Thoracic aorta (tissue), 2 donors: ENCODE results near the gene KIF23. TPM values are rescaled to one million over a fixed set of nuclear protein-coding genes. Genes with fewer than 3 reads are reported as not detected.

Experiments used
- ATAC-seq: fragments of 150-250 bp; one replicate; pipeline ENCODE4 v1.8.0; 2017; ENCODE audit warnings: low read depth; ENCODE audit not compliant: insufficient number of reproducible peaks, low FRiP score
- DNase-seq: peaks from one replicate; pipeline ENCODE4 v3.0.0-alpha.2; 2020; ENCODE audit warnings: low spot score
- H3K27ac ChIP-seq, 2 donors: fragments of 200-600 bp; sonication (generic); 1 replicate in 1 of 2; 2 replicates in 1 of 2; pipeline ENCODE4 v1.5.1; 2016; ENCODE audit warnings: mild to moderate bottlenecking in 2 of 2, moderate library complexity in 2 of 2
- H3K27me3 ChIP-seq: fragments of 200-600 bp; sonication (generic); replicated peaks from 2 replicates; pipeline ENCODE4 v1.6.0; 2016; ENCODE audit warnings: mild to moderate bottlenecking; ENCODE audit not compliant: insufficient read depth
- H3K36me3 ChIP-seq: fragments of 200-600 bp; sonication (generic); one replicate; pipeline ENCODE4 v1.5.1; 2016
- H3K4me1 ChIP-seq, 2 donors: fragments of 200-600 bp; sonication (generic); 1 replicate in 1 of 2; 2 replicates in 1 of 2; pipeline versions ENCODE4 v1.5.1 to v1.6.0; 2016; ENCODE audit warnings: low read depth in 2 of 2, mild to moderate bottlenecking in 1 of 2; ENCODE audit not compliant: control insufficient read depth in 1 of 2
- H3K4me3 ChIP-seq: fragments of 200-600 bp; sonication (generic); 2 replicates; pipeline ENCODE4 v1.5.1; 2016; ENCODE audit warnings: mild to moderate bottlenecking
- H3K9me3 ChIP-seq: fragments of 200-600 bp; sonication (generic); 2 replicates; pipeline ENCODE4 v1.5.1; 2016
- total RNA-seq, 2 donors: library from RNA; depleted of rRNA; stranded (reverse); fragments of >200 nt; gene quantifications; one replicate each; pipeline versions ENCODE4 v1.1.0 to v1.2.3, GENCODE V29; 2016
- TF ChIP-seq, protein P1 (sequence below): fragments of 200-600 bp; sonication (generic); IDR thresholded peaks from one replicate; pipeline ENCODE4 v1.5.1; 2019; ENCODE audit warnings: antibody characterized with exemption

KIF23 gene
- total RNA-seq, 2 donors from 2014 or later = 9.8 to 20.6 TPM

- H3K9me3 ChIP-seq = no peaks in the 10 kb centered on the region
- no peaks in the 10 kb centered on the region for H3K36me3 ChIP-seq
- no peaks in the 10 kb centered on the region for H3K4me1 ChIP-seq
- no peak overlapping the region for H3K4me3 ChIP-seq
- no peak overlapping the region for H3K27ac ChIP-seq
- H3K27me3 ChIP-seq = no peaks in the 10 kb centered on the region
- no peak for DNase-seq
- TF ChIP-seq, protein P1, sequence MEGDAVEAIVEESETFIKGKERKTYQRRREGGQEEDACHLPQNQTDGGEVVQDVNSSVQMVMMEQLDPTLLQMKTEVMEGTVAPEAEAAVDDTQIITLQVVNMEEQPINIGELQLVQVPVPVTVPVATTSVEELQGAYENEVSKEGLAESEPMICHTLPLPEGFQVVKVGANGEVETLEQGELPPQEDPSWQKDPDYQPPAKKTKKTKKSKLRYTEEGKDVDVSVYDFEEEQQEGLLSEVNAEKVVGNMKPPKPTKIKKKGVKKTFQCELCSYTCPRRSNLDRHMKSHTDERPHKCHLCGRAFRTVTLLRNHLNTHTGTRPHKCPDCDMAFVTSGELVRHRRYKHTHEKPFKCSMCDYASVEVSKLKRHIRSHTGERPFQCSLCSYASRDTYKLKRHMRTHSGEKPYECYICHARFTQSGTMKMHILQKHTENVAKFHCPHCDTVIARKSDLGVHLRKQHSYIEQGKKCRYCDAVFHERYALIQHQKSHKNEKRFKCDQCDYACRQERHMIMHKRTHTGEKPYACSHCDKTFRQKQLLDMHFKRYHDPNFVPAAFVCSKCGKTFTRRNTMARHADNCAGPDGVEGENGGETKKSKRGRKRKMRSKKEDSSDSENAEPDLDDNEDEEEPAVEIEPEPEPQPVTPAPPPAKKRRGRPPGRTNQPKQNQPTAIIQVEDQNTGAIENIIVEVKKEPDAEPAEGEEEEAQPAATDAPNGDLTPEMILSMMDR = no peak
- ATAC-seq = no peak
These were observed 55.5 kb downstream of the KIF23 start for GRCh38 chr15:69469467-69470201.

GRCh38 chr15:69472046-69472445, 57.9 kb downstream of the KIF23 start:
- H3K4me3 ChIP-seq = no peak overlapping the region
- DNase-seq = no peak
- no peaks in the 10 kb centered on the region for H3K9me3 ChIP-seq
- no peaks in the 10 kb centered on the region for H3K36me3 ChIP-seq
- no peak overlapping the region for H3K27ac ChIP-seq
- no peak for ATAC-seq
- no peaks in the 10 kb centered on the region for H3K27me3 ChIP-seq
- no peaks in the 10 kb centered on the region for H3K4me1 ChIP-seq
- TF ChIP-seq, protein P1 = no peak

DNA sequence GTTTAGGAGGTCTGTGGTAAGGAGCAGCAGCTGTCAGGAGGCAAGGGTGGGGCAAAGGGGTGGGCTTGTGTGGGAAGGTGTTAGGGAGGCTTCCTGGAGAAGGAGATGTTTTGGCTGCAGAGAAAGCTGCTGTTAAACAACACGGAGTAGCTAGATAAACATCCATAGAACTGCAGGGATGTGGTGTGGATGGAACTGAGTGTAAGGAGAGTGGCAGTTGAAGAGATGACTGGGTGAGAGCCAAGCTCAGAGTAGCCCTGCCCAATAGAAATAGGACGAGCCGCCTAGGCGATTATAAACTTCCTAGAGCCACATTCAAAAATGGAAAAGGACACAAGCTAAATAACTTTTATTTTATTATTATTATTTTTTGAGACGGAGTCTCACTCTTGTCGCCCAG, 58.4 kb downstream of the KIF23 start:
- no peak for ATAC-seq
- Histone ChIP-seq H3K9me3 (no peaks in the 10 kb centered on the region), H3K36me3 (no peaks in the 10 kb centered on the region), H3K27ac (no peak overlapping the region), H3K27me3 (no peaks in the 10 kb centered on the region), H3K4me3 (no peak overlapping the region), H3K4me1 (no peaks in the 10 kb centered on the region)
- TF ChIP-seq, protein P1 = no peak
- no peak for DNase-seq

GRCh38 chr15:69474291-69474690, 60.1 kb downstream of the KIF23 start:
- H3K27me3 ChIP-seq = no peaks in the 10 kb centered on the region
- TF ChIP-seq, protein P1 = no peak
- DNase-seq (no peak), ATAC-seq (no peak)
- no peak overlapping the region for H3K4me3 ChIP-seq
- H3K27ac ChIP-seq = no peak overlapping the region
- no peaks in the 10 kb centered on the region for H3K36me3 ChIP-seq
- H3K4me1 ChIP-seq = no peaks in the 10 kb centered on the region
- H3K9me3 ChIP-seq = no peaks in the 10 kb centered on the region

DNA sequence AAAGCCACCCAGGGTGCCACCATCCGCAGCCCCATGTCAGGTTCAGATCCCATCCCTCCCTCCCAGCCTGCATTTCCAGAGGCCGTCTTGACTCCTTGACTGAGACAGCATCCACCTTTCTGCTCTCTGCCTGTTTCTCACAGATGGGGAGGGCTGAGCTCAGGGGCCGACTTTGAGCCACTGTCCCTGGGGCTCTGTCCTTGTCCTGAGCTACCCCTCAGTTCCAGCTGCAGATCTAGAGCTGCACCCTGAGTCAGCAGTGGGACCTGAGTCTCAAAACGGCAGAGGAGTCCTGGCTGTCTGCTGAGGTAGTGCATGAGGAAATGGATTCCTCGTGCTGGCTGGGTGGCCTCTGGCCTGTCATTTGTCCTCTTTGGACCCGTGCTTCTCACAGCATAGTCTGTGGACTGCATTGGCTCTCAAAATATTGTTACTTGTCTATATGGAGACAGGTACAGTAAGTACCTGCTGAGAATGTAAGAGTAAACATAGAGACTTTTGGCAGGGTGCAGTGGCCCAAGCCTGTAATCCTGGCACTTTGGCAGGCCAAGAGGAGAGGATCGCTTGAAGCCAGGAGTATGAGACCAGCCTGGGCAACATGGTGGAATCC, 60.8 kb downstream of the KIF23 start:
- H3K27ac ChIP-seq = no peak overlapping the region
- DNase-seq (no peak), ATAC-seq (no peak)
- no peaks in the 10 kb centered on the region for H3K4me1 ChIP-seq
- no peak overlapping the region for H3K4me3 ChIP-seq
- H3K9me3 ChIP-seq = no peaks in the 10 kb centered on the region
- no peaks in the 10 kb centered on the region for H3K36me3 ChIP-seq
- TF ChIP-seq, protein P1 = no peak
- H3K27me3 ChIP-seq = no peaks in the 10 kb centered on the region
